GM12892 (cell line): Measurements from ENCODE around the gene GNAO1.

ENCODE experiments used
- POLR2A ChIP-seq: IDR thresholded peaks from 2 replicates; pipeline ENCODE4 v1.6.1; 2011; ENCODE audit warnings: low read depth, low read length, control low read depth
- TAF1 ChIP-seq: IDR thresholded peaks from 2 replicates; pipeline ENCODE4 v1.6.1; 2011; ENCODE audit warnings: low read depth, mild to moderate bottlenecking, control low read depth, low read length, borderline replicate concordance

- TF ChIP-seq POLR2A (no peak), TAF1 (no peak)
These were observed 31.2 kb downstream of the GNAO1 start for GRCh38 chr16:56222474-56222997.
